HG02623 (cell line): Measurements from ENCODE around the gene PSG2.
"Not testable (repeated sequence)": the region's sequence is repeated elsewhere in the genome, so short reads cannot be mapped to it uniquely, and the experiment has no call there.

Experiments
- ATAC-seq: cut with Tn5 transposase; IDR thresholded peaks from one replicate; pipeline ENCODE4 v1.9.1; 2021; ENCODE audit warnings: moderate library complexity; ENCODE audit not compliant: unreplicated experiment

The PSG2 gene

DNA sequence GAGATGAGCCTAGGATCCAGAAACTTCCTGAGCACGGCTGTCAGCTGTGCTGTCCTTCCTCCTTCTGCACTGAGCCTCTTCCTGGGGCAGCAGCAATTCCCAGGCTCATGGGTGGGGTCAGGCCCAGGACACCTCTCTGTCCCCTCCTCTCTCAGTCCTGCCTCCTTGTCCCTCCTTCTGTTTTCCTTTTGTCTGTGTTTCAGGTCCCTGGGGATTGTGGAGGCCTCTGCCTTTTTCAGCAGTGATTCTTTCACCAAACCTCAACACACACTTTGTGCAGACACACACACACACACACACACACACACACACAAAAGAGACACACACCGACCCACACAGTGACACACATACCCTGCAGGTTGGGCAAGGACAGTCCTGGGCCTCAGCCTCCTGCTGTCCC, at the start of gene PSG2:
Gene PSG2, minus strand, starts transcription at position 101 of the 400 bp plus-strand sequence. CDS start 132 bp downstream, outside the sequence.
- not testable (repeated sequence) for ATAC-seq

GRCh38 chr19:43131281-43131842, 48.9 kb upstream of the PSG2 start:
- not testable (repeated sequence) for ATAC-seq

- ATAC-seq: not testable (repeated sequence)
Measured at GRCh38 chr19:43129197-43129596, 46.7 kb upstream of the PSG2 start.

DNA sequence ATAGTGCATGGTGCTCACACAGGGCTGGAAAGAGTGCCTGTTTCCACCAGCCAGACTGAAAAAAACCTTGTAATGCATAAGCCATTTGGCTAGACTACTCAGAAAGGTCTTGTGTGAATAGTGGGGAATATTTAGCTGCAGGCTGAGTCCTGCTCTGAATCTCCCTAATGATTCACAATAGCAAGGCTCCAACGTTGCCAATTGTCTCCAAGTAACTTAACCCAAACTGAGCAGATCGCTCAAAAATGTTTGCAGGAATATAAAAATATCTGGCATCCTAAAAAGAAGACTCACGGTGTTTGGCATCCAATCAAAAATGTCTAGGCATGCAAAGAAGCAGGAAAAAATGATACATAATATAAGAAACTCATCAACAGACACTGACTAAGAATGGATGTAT, 44.8 kb upstream of the PSG2 start:
- not testable (repeated sequence) for ATAC-seq

DNA sequence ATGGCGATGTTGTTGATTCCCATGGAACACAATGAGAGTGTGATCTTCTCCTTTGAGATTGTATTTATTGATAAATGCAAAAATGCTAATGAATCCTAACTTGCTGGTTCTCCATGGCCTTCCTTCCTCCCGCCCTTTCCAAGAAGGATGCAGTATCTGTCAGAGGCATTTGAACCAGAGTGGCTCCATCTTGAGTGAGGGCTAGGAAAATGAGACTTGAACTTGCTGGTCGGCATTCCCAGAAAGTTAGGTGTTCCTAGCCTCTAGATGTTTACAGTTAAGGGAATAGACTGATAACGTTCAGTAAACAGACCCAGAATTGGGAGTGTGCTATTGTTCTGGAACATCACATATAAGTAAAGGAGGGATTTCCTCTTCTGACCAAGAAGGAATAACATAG, 44.2 kb upstream of the PSG2 start:
- ATAC-seq: no peak

GRCh38 chr19:43124360-43124759, 41.9 kb upstream of the PSG2 start:
- ATAC-seq: no peak

DNA sequence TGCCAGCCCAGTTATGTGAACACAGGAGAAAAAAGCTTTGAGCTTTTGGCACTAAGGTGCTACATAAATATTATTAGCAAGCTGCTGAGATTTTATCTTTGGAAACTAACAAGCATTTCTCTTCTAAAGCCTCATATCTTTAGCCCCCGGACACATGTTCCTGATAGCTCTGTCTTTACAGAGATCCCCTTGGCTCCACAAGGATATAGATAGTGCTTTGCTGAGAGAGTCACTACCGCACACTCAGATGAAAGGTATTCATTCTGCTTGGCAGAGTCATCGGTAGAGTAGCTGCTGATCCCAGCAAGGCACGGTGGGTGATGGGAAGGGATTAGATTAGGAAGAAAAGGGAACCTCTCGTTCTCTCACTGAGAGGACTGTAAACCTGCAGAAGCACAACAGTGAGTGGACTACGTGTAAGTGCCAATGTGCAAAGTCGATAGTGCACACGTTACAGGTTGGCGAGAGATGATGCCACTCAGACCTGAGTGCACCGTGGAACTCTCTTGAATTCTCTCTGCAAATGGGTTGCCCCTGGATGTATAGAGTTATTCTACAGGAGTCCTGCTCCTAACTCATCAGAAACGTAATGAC, 38.0 kb upstream of the PSG2 start:
- ATAC-seq: not testable (repeated sequence)

DNA sequence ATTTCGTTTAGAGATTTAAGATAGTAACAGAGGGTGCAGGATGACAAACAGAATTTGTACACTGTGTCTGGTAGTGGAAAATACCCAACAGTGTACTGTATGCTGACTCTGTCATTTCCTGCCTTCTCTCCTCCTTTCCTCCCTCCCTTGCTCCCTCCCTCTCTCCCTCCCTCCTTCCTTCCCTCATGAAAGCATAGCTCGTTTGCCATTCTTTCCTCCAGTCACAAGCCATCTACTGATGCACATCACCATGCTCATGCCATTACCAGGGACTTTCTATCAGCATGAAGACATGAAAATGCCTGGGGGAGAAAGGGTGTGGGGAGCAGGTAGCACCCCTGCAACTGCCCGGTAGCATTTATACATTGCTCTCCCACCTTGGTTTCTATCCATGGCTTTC, 37.0 kb upstream of the PSG2 start:
- ATAC-seq: not testable (repeated sequence)

GRCh38 chr19:43116421-43116820, 33.9 kb upstream of the PSG2 start:
- not testable (repeated sequence) for ATAC-seq

- not testable (repeated sequence) for ATAC-seq
Measured at GRCh38 chr19:43115548-43115947, 33.0 kb upstream of the PSG2 start.

- ATAC-seq: not testable (repeated sequence)
Measured at GRCh38 chr19:43115064-43115463, 32.6 kb upstream of the PSG2 start.

DNA sequence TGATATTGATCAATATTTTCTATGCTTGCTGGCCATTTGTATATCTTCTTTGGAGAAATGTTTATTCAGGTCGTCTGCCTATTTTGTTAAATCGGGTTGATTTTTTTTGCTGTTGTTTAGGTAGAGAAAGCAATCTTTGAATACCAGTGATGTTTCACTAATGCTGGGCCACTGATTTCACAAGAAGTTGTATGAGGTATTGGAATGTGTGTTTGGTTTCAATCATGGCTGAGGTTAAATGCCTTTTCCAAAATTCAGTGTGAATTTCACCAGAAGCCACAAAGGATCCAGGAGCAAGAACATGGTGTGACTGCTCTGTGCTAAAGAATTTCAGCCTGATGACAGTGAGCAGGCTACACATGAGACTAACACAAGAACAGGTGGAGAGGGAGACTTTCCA, 32.1 kb upstream of the PSG2 start:
- ATAC-seq: not testable (repeated sequence)

GRCh38 chr19:43107401-43107800, 24.9 kb upstream of the PSG2 start:
- not testable (repeated sequence) for ATAC-seq

- no peak for ATAC-seq
Measured at GRCh38 chr19:43105496-43105895, 23.0 kb upstream of the PSG2 start.

DNA sequence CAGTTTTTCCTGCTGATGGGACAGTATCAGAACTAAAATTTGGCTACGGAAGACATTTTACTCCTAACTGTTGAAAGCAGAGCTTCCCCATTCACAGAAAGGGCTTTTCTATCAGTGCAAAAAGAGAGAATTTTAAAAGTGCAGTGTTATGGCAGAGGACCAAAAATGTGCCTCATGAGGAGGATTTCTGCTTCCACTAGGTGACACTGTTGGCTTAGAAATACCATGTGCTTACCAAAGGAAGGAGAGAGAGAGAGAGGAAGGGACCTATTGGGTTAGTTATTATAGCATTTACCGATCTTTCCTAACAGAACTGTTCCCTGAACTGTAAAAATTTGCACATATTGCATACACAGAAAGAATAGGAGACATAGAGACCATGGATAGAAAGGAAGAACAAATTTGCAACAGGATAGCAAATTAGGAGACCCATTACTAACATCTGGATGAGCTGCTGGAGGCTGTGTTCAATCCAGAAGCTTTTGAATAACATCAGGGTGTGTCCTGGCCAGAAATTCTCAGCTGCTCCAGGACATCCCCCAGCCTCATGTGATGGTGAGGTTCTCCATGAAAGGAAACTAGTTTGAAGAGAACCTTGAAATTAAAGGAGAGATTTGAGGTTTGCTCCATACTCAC, 21.8 kb upstream of the PSG2 start:
- ATAC-seq: not testable (repeated sequence)

DNA sequence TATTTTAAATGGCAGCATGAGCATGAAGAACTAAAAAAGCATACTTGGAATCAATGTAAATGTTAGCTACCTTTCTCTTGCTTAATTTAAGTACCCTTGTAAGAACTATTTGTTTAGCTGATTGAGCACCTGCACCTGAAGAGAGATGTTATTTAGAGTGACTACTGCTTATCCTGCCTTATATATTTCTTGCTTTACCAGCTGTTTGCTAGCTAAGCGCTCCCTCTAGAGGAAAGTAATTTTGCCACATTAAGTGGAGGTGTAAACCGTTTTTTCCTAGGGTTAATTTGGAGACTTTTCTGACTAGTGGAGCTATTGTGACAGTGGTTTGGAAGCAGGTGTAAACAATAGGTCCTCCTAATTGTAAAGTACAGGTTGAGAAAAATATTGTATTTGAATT, 19.4 kb upstream of the PSG2 start:
- ATAC-seq: no peak

DNA sequence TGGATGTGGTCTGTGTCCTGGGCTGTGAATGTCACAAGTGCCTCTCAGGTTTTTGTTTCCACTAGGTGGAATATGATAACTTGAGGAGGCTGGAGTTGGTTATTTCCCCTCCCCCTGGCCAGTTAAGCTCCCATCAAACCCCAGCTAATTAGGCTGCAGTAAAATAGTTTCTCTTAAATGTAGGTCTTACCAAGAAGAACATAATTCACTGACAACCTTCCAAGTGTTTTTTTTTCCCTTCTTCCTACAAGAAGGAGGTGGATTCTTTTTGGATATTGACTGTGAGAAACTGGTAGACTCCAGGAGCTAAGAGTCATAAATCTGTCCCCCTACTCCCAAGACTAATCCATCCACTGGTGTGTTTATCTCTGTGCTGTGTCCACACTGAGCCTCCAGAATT, 15.9 kb upstream of the PSG2 start:
- ATAC-seq: not testable (repeated sequence)

DNA sequence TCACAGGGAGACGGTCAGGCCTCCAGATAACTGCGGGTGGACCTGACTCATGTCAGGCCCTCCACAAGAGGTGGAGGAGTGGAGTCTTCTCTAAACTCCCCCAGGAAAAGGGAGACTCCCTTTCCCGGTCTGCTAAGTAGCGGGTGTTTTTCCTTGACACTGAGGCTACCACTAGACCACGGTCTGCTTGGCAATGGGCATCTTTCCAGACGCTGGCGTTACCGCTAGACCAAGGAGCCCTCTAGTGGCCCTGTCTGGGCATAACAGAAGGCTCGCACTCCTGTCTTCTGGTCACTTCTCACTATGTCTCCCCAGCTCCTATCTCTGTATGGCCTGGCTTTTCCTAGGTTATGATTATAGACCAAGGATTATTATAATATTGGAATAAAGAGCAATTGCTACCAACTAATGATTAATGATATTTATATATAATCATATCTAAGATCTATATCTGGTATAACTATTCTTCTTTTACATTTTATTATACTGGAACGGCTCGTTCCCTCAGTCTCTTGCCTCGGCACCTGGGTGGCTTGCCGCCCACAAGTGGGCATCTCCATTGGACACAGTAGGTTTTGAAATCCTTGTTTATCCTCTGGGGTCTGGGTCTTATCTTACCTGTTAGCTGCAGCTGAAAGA, 5.3 kb upstream of the PSG2 start:
- not testable (repeated sequence) for ATAC-seq

GRCh38 chr19:43085796-43086530, 3.5 kb upstream of the PSG2 start:
- ATAC-seq: not testable (repeated sequence)

GRCh38 chr19:43084196-43084832, 1.8 kb upstream of the PSG2 start:
- ATAC-seq: not testable (repeated sequence)

- not testable (repeated sequence) for ATAC-seq
Measured at GRCh38 chr19:43083721-43084120, 1.2 kb upstream of the PSG2 start.
